Fibroblast of pulmonary artery (primary cell): ENCODE results near the gene MRPS22.
"Not testable (repeated sequence)": the region's sequence is repeated elsewhere in the genome, so short reads cannot be mapped to it uniquely, and the experiment has no call there.

Source experiments
- DNase-seq: peaks from one replicate; pipeline ENCODE4 v3.0.0-alpha.2; 2010; ENCODE audit warnings: low read depth
- H3K4me3 ChIP-seq: replicated peaks from 2 replicates; pipeline ENCODE4 v1.5.1; 2011; ENCODE audit warnings: low read depth, mild to moderate bottlenecking, control low read depth, low read length, moderate library complexity
- TF ChIP-seq, protein P1 (sequence below): IDR thresholded peaks from 2 replicates; pipeline ENCODE4 v1.5.1; 2011; ENCODE audit warnings: mild to moderate bottlenecking, control low read depth, low read length, inconsistent platforms; ENCODE audit errors: missing control alignments

The MRPS22 gene

DNA sequence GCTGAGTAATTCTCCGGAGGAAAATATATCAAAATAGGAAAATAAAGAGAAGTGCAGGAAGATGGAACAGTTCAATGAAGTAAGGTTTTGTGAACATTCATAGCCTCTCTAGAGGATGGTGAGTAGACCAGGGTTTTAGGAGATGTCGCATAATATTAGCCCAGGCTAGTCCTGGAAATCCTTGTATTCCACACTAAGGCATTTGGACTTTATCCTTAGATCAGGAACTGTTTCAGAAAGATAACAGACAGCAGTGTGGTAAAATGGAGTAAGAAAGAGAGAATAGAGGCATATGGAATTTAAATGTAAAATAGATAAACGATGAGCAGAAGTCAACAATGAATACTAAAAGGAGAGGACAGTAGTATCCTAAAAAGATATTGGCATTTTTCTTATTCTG is 33.6 kb downstream of the MRPS22 start:
- DNase-seq, result no peak
- no peak overlapping the region for H3K4me3 ChIP-seq
- TF ChIP-seq, protein P1, sequence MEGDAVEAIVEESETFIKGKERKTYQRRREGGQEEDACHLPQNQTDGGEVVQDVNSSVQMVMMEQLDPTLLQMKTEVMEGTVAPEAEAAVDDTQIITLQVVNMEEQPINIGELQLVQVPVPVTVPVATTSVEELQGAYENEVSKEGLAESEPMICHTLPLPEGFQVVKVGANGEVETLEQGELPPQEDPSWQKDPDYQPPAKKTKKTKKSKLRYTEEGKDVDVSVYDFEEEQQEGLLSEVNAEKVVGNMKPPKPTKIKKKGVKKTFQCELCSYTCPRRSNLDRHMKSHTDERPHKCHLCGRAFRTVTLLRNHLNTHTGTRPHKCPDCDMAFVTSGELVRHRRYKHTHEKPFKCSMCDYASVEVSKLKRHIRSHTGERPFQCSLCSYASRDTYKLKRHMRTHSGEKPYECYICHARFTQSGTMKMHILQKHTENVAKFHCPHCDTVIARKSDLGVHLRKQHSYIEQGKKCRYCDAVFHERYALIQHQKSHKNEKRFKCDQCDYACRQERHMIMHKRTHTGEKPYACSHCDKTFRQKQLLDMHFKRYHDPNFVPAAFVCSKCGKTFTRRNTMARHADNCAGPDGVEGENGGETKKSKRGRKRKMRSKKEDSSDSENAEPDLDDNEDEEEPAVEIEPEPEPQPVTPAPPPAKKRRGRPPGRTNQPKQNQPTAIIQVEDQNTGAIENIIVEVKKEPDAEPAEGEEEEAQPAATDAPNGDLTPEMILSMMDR, result no peak

DNA sequence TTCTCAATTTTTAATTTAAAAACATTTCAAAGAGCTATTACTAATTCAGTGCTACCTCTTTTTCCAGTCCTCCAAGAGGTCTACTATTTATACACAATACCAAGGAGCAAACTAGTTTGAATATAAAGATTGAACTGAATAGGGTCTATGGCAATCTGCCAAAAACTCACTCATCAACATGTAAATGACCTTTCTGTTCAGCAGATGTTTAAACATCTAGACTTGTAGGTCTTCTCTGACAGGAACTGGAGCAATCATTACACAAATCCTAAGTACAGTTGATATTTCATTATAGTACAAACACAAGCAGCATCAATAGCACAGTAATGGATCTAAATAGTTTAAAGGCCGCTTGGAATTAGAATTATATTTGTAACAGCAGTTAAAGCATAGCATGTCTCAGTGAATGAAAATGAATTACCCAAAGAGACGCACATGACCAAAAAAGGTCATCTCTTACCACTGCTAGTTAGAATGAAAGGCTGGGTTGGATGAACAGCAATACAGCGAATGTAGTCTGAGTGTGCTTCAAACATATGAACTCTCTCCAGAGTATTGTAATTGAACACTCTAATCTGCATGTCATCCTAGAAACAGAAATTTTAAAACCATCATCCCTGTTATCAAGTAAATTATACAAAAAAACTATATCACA is 34.9 kb downstream of the MRPS22 start:
- no peak overlapping the region for H3K4me3 ChIP-seq
- no peak for DNase-seq
- TF ChIP-seq, protein P1, result no peak

DNA sequence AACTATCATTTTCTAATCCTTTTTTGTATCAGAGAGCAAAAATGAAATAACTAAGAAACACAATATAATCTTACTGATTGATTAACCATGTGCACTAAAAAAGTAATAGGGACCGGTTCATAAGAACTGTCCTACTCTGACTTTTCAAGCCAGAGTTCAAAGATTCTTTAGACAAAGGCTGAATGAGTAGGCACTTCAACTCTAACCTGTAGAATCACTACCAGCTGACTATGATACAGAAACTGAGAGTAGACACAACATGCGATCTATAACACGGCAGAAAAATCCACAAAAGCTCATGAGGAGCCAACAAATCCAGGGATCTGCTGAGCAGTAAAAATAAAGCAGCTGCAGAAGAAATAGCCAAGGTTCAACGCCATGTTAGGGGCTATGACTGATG is 36.8 kb downstream of the MRPS22 start:
- H3K4me3 ChIP-seq, result no peak overlapping the region
- TF ChIP-seq, protein P1, result no peak
- DNase-seq, result no peak

DNA sequence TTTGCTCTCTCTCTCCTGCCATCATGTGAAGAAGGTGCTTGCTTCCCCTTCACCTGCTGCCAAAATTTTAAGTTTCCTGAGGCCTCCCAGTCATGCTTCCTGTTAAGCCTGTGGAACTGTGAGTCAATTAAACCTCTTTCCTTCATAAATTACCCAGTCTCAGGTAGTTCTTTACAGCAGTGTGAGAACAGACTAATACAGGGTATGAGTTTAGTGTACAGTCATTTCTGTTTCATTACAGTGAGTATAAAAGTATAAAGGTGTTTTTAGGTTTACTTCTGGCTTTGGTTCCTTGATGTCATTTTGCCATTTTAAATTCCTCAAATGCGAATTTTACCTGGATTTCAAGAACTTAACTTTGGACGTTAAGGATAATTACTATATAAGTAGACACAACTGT is 38.5 kb downstream of the MRPS22 start:
- H3K4me3 ChIP-seq, DNase-seq: not testable (repeated sequence)

DNA sequence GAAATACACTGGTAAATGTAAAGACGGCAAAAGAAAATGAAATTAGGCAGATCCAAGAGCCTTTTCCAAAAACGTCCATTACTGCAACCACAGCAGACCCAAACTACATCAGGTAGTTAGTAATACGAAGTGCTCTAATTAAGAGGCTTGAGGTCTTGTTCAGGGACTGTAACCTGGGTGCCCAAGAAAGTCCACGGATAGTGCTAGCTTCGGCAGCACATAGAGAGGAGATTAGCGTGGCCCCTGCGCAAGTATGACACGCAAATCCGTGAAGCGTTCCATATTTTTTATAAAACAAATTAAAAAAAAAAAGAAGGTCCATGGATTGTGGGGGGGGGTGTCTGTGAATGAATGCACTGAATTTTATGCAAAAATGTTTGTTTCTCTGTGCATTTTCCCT is 44.3 kb downstream of the MRPS22 start:
- peak overlapping the region; percentile 96 for H3K4me3 ChIP-seq
- TF ChIP-seq, protein P1, result no peak
- no peak for DNase-seq

DNA sequence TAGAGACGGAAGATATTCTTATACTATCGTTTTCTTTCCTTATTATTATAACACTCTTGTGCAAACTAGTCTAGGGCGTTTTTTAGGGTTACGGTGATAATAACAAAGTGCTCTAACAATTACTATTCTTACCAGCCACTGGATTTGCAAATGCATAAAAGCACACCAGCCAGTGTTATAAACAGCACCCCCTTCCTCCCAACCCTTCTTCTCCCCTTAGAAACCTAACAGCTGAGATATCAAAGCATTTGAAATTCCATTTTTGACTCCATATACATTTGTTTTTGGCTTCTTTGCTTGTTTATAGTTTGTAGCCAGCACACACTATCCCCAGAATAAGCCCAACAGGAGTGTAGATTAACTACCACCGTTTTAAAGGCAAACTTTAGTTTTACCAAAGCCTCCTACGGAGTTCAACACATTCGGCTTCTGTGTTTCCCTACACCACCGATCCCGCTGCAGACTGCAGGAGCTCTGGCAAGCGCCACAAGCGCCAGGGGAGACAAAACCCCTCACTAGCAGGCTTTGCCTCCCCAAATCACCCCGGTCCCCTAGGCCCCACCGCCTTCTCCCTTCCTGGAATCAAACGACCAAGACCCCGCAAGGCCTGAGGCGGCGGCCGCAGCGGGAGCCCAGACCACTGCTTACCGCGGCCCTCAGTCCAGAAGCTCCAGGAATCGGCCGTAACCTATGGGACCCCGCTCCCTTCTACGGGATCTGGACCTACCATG is 45.2 kb downstream of the MRPS22 start:
- peak; percentile 9 for DNase-seq
- peak overlapping the region; percentile 96 for H3K4me3 ChIP-seq
- TF ChIP-seq, protein P1, result no peak

DNA sequence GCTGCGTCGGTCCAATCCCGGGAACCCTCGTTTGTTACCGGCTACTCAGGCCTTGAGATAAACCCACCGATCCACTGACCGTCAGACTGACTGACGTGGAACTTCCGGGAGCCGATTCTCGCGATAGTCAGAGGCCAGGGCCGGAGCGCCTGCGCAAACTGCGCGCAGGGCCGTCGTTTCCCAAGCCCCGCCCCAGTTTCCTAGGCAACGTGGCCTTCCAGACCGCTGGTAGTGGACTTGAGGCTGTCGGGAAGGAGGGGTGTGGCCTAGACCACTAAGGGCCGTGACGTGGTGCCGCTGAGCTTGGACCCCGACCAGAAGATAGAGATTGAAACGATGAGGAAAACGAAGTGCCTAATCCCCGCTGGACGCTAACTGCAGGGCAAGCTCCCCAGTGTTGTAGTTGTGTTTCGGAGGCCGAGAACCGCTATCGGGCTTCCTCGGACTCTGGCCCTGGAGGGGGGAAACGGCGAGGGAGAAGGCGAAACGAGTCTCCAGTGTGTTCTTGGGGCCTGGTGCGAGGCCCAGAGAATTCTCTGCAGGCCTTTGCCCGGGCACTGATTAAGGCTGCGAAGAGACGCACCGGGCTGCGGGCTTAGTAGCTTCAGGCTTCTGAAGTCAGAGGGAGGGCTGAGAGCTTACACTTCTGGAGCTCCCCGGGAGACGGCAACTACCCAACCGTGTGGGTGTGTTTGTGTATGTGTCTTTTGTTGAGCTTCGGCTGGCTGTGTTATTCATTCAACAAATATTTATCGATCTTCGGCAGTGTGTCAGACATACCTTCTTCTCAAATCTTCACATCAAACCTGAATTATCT is 45.9 kb downstream of the MRPS22 start, which contains the start of gene COPB2:
Gene COPB2, minus strand, starts transcription at position 96 of the 817 bp plus-strand sequence. CDS start 97 bp downstream, outside the sequence.
- peak within 1 kb of the TSS; percentile 96 for H3K4me3 ChIP-seq
- peak; percentile 100 for DNase-seq
- TF ChIP-seq, protein P1, result no peak
